ENCODE measurements around the gene APH1A.
"Not testable (repeated sequence)": the region's sequence is repeated elsewhere in the genome, so short reads cannot be mapped to it uniquely, and the experiment has no call there.

Gene APH1A

GRCh38 chr1:150268705-150269403 lies at the start of gene APH1A:
Gene APH1A, minus strand, starts transcription at chr1:150269016. Its CDS starts 206 bp downstream, at chr1:150268810.
- DNase-seq = peak; percentile 90 to 94

- not testable (repeated sequence) for DNase-seq
These were observed 45.9 kb upstream of the APH1A start for GRCh38 chr1:150314691-150315090.

- no peak for DNase-seq
These were observed 42.9 kb upstream of the APH1A start for GRCh38 chr1:150311762-150312161.

- DNase-seq = no peak
These were observed 41.1 kb upstream of the APH1A start for GRCh38 chr1:150309758-150310508.

GRCh38 chr1:150308585-150308984 lies 39.8 kb upstream of the APH1A start:
- DNase-seq = not testable (repeated sequence)

- DNase-seq = no peak
These were observed 34.1 kb upstream of the APH1A start for GRCh38 chr1:150302902-150303301.

GRCh38 chr1:150302338-150302737 lies 33.5 kb upstream of the APH1A start:
- no peak for DNase-seq

- DNase-seq = no peak
These were observed 30.9 kb upstream of the APH1A start for GRCh38 chr1:150299716-150300115.

- DNase-seq = no peak
These were observed 26.7 kb upstream of the APH1A start for GRCh38 chr1:150295476-150295875.

- peak; percentile 59 to 70 for DNase-seq
These were observed 24.8 kb upstream of the APH1A start, which contains the start of gene MRPS21 for GRCh38 chr1:150293433-150294253. Gene MRPS21, plus strand, starts transcription at chr1:150293861. Its CDS starts 506 bp downstream, at chr1:150294367.

- DNase-seq = no peak
These were observed 20.0 kb upstream of the APH1A start for GRCh38 chr1:150288822-150289221.

GRCh38 chr1:150288382-150288781 lies 19.6 kb upstream of the APH1A start:
- DNase-seq = no peak

GRCh38 chr1:150283260-150283659 lies 14.4 kb upstream of the APH1A start:
- DNase-seq = no peak

GRCh38 chr1:150282558-150282958 lies 13.7 kb upstream of the APH1A start:
- no peak for DNase-seq

- no peak for DNase-seq
These were observed 13.1 kb upstream of the APH1A start, which contains the start of gene CIART for GRCh38 chr1:150281758-150282557. Gene CIART, plus strand, starts transcription at chr1:150282554. Its CDS starts 714 bp downstream, at chr1:150283268.

- peak; percentile 68 to 71 for DNase-seq
These were observed 12.5 kb upstream of the APH1A start for GRCh38 chr1:150281221-150281757.

GRCh38 chr1:150280138-150280707 lies 11.4 kb upstream of the APH1A start:
- DNase-seq = no peak

- peak; percentile 3 to 15 for DNase-seq
These were observed 4.5 kb upstream of the APH1A start for GRCh38 chr1:150273311-150273710.

- no peak for DNase-seq
These were observed 2.6 kb upstream of the APH1A start for GRCh38 chr1:150271291-150271959.

GRCh38 chr1:150269451-150269850 lies 635 bp upstream of the APH1A start:
- no peak for DNase-seq

- no peak for DNase-seq
These were observed 494 bp downstream of the APH1A start for GRCh38 chr1:150268340-150268704.

All from AML-193 (cell line).